ENCODE measurements around the gene GRAP2. TPM values are rescaled to one million over a fixed set of nuclear protein-coding genes. Genes with fewer than 3 reads are reported as not detected.

GRAP2 gene
- total RNA-seq, 3 donors from 2014 or later, result 0.66 to 8.0 (median 3.5) TPM

GRCh38 chr22:39970742-39971141 lies 69.9 kb downstream of the GRAP2 start:
- TF ChIP-seq POLR2A (IDR thresholded peaks at IDR 0.05) (no peak), CTCF (IDR thresholded peaks at IDR 0.05) (no peak), POLR2AphosphoS5 (IDR thresholded peaks at IDR 0.05) (no peak)
- intact Hi-C loops (cut with DNase I; ENCODE audit: low total_unique reads), result no loop called here
- no peaks in the 10 kb centered on the region for H3K36me3 ChIP-seq

DNA sequence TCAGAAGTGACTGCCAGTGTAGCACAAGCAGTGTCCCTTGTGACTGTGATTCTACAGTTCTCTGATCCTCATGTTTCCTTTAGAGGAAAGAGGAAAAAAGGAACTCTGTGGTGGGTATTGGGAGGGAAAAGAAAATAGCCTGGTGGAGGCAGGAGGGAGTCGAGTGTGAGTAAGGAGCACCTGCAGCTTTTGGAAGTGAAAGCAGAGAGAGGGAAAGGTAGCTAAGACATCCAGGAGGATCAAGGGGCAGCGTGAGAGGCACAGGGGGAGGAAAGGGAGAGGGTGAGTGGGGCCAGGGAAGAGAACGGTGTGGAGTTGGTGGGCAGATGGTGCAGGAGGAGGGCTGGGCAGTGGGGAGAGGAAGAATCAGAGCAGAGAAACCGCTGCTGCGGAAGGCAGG lies 71.8 kb downstream of the GRAP2 start:
- H3K36me3 ChIP-seq, result no peaks in the 10 kb centered on the region
- DNase-seq (ENCODE audit: low spot score in 2 of 2), result no peak
- no peak overlapping the region for H3K4me3 ChIP-seq
- TF ChIP-seq POLR2A (IDR thresholded peaks at IDR 0.05) (no peak), CTCF (IDR thresholded peaks at IDR 0.05) (no peak), POLR2AphosphoS5 (IDR thresholded peaks at IDR 0.05) (no peak)
- no peaks in the 10 kb centered on the region for H3K9me3 ChIP-seq
- intact Hi-C loops (cut with DNase I; ENCODE audit: low total_unique reads), result no loop called here
- H3K27ac ChIP-seq, result no peak overlapping the region
- no peaks in the 10 kb centered on the region for H3K27me3 ChIP-seq
- no peaks in the 10 kb centered on the region for H3K4me1 ChIP-seq

More at GRCh38 chr22:39970742-39971141, 69.9 kb downstream of the GRAP2 start:
- H3K4me1 ChIP-seq, result peaks cover 0 to 11% of the 10 kb centered on the region in 2 donors
- H3K4me3 ChIP-seq, result no peak overlapping the region
- H3K9me3 ChIP-seq, result no peaks in the 10 kb centered on the region
- no peaks in the 10 kb centered on the region for H3K27me3 ChIP-seq
- H3K27ac ChIP-seq, result no peak overlapping the region
- no peak for DNase-seq (ENCODE audit: low spot score in 2 of 2)

GRCh38 chr22:39973656-39974055 lies 72.8 kb downstream of the GRAP2 start:
- DNase-seq (ENCODE audit: low spot score in 2 of 2), result peak in 1 of 2 donors; percentile 74
- Histone ChIP-seq H3K4me1 (no peaks in the 10 kb centered on the region), H3K27me3 (no peaks in the 10 kb centered on the region), H3K9me3 (no peaks in the 10 kb centered on the region), H3K4me3 (no peak overlapping the region), H3K36me3 (no peaks in the 10 kb centered on the region), H3K27ac (peak overlapping the region in 1 of 2 donors; percentile 45)
- no peak for TF ChIP-seq POLR2AphosphoS5 (IDR thresholded peaks at IDR 0.05)
- no peak for TF ChIP-seq CTCF (IDR thresholded peaks at IDR 0.05)
- TF ChIP-seq POLR2A (IDR thresholded peaks at IDR 0.05), result no peak
- intact Hi-C loops (cut with DNase I; ENCODE audit: low total_unique reads), result no loop called here

DNA sequence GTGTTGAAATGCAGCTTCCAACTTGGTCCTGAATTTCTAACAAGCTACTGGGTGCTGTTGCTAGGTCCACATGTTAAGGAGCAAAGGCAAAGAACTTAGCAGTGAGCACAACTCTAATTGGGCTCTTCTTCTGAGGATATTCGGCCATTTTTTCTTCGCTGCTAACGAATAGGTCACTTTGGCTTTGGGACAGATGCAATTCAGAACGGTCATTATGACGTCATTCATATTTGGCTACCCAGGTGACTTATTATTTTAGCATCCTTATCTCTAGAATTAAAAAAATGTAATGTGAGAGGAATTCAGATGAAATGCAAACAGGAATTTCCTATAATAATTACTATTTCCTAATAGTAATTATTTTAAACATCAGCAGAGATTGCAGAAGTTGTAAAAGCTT lies 73.2 kb downstream of the GRAP2 start:
- intact Hi-C loops (cut with DNase I; ENCODE audit: low total_unique reads), result no loop called here
- no peak overlapping the region for H3K4me3 ChIP-seq
- H3K9me3 ChIP-seq, result no peaks in the 10 kb centered on the region
- no peaks in the 10 kb centered on the region for H3K36me3 ChIP-seq
- TF ChIP-seq POLR2A (IDR thresholded peaks at IDR 0.05) (no peak), CTCF (IDR thresholded peaks at IDR 0.05) (no peak), POLR2AphosphoS5 (IDR thresholded peaks at IDR 0.05) (no peak)
- no peak for DNase-seq (ENCODE audit: low spot score in 2 of 2)
- no peaks in the 10 kb centered on the region for H3K4me1 ChIP-seq
- no peaks in the 10 kb centered on the region for H3K27me3 ChIP-seq
- peak overlapping the region in 1 of 2 donors; percentile 45 for H3K27ac ChIP-seq

GRCh38 chr22:39979048-39979447 lies 78.2 kb downstream of the GRAP2 start:
- intact Hi-C loops (cut with DNase I; ENCODE audit: low total_unique reads), result loop anchor here (5.0 kb wide), 1 partner anchor 1403 kb away; the partner anchor contains the start of gene TEF
- Histone ChIP-seq H3K27ac (no peak overlapping the region), H3K4me3 (no peak overlapping the region), H3K9me3 (no peaks in the 10 kb centered on the region), H3K27me3 (no peaks in the 10 kb centered on the region), H3K4me1 (no peaks in the 10 kb centered on the region), H3K36me3 (no peaks in the 10 kb centered on the region)
- no peak for DNase-seq (ENCODE audit: low spot score in 2 of 2)
- TF ChIP-seq POLR2A (IDR thresholded peaks at IDR 0.05) (no peak), CTCF (IDR thresholded peaks at IDR 0.05) (no peak), POLR2AphosphoS5 (IDR thresholded peaks at IDR 0.05) (no peak)

Data from breast epithelium (tissue), 4 donors.